ENCODE results near the gene CELF2. TPM values are rescaled to one million over a fixed set of nuclear protein-coding genes. Genes with fewer than 3 reads are reported as not detected.
A peak's percentile ranks its signal among the peaks of the same experiment; 100 is the strongest.

The CELF2 gene
- total RNA-seq, 2 donors from 2014 or later = 63.2 to 69.4 TPM

DNA sequence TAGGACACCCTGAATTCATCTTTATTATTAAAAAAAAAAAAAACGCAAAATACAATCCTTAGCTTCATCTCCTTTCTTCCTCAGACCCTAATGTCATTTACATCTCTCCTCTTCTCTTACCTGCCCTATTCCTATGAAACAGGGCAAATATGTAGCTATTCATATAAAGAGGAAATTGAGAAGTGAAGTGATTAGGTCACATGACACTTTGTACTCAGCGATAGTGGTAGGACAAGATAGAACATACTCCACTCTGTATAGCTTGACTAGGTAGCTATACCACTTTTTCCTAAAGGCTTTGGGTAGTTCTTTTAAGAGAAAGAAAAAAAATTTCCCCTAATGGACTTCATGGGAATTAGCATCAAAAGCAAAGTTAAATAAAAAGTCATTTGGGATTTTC, 6.2 kb upstream of the CELF2 start:
- no peak overlapping the region for H3K27ac ChIP-seq
- H3K36me3 ChIP-seq = no peaks in the 10 kb centered on the region
- no peak for TF ChIP-seq CTCF (IDR thresholded peaks at IDR 0.05)
- peaks cover 0 to 44% of the 10 kb centered on the region in 2 donors for H3K4me1 ChIP-seq
- H3K9me3 ChIP-seq = no peaks in the 10 kb centered on the region
- H3K27me3 ChIP-seq = no peaks in the 10 kb centered on the region
- no peak overlapping the region for H3K4me3 ChIP-seq
- no peak for DNase-seq (ENCODE audit: low spot score)

GRCh38 chr10:11011984-11012383, 5.7 kb upstream of the CELF2 start:
- no peak overlapping the region for H3K4me3 ChIP-seq
- no peak for TF ChIP-seq CTCF (IDR thresholded peaks at IDR 0.05)
- DNase-seq (ENCODE audit: low spot score) = no peak
- no peaks in the 10 kb centered on the region for H3K27me3 ChIP-seq
- H3K27ac ChIP-seq = peak overlapping the region; percentile 66 to 92
- H3K9me3 ChIP-seq = no peaks in the 10 kb centered on the region
- peaks cover 0 to 47% of the 10 kb centered on the region in 2 donors for H3K4me1 ChIP-seq
- H3K36me3 ChIP-seq = no peaks in the 10 kb centered on the region

- Histone ChIP-seq H3K27me3 (no peaks in the 10 kb centered on the region), H3K27ac (peak overlapping the region; percentile 66 to 92), H3K36me3 (no peaks in the 10 kb centered on the region), H3K4me3 (no peak overlapping the region), H3K9me3 (no peaks in the 10 kb centered on the region), H3K4me1 (peaks cover 0 to 47% of the 10 kb centered on the region in 2 donors)
- no peak for DNase-seq (ENCODE audit: low spot score)
- no peak for TF ChIP-seq CTCF (IDR thresholded peaks at IDR 0.05)
Measured at GRCh38 chr10:11012421-11013295, 5.0 kb upstream of the CELF2 start.

GRCh38 chr10:11013836-11014235, 3.8 kb upstream of the CELF2 start:
- DNase-seq (ENCODE audit: low spot score) = no peak
- Histone ChIP-seq H3K27me3 (no peaks in the 10 kb centered on the region), H3K4me3 (no peak overlapping the region)

GRCh38 chr10:11014671-11015445, 2.8 kb upstream of the CELF2 start:
- no peaks in the 10 kb centered on the region for H3K27me3 ChIP-seq
- peaks cover 0 to 54% of the 10 kb centered on the region in 2 donors for H3K4me1 ChIP-seq
- peak overlapping the region; percentile 66 to 92 for H3K27ac ChIP-seq
- no peak overlapping the region for H3K4me3 ChIP-seq
- no peak for TF ChIP-seq CTCF (IDR thresholded peaks at IDR 0.05)
- H3K9me3 ChIP-seq = no peaks in the 10 kb centered on the region
- no peaks in the 10 kb centered on the region for H3K36me3 ChIP-seq
- DNase-seq (ENCODE audit: low spot score) = no peak

More at GRCh38 chr10:11013836-11014235, 3.8 kb upstream of the CELF2 start:
- Histone ChIP-seq H3K4me1 (peaks cover 0 to 47% of the 10 kb centered on the region in 2 donors), H3K27ac (peak overlapping the region; percentile 66 to 92), H3K9me3 (no peaks in the 10 kb centered on the region), H3K36me3 (no peaks in the 10 kb centered on the region)
- no peak for TF ChIP-seq CTCF (IDR thresholded peaks at IDR 0.05)
